ENCODE measurements around the gene USP9X.

DNA sequence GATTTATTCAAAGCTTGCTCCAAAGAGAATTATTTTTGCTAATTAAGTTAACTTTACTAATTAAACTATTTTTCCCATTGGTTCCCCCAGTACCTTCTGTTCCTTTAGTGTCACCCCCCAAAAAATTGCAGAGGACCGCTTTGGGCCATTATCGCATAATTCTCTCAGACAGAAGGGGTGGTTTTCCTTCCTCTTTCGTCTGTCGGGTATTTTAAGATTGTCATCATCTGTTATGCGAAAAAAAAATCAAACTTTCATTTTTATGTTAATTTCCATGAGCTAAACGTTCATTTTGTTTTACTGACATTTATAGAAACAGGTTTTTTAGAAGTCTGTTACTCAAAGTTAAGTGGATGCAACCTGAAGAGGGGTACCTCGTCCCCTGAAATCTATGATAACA, 172.6 kb downstream of the USP9X start:
- TF ChIP-seq, protein P1, sequence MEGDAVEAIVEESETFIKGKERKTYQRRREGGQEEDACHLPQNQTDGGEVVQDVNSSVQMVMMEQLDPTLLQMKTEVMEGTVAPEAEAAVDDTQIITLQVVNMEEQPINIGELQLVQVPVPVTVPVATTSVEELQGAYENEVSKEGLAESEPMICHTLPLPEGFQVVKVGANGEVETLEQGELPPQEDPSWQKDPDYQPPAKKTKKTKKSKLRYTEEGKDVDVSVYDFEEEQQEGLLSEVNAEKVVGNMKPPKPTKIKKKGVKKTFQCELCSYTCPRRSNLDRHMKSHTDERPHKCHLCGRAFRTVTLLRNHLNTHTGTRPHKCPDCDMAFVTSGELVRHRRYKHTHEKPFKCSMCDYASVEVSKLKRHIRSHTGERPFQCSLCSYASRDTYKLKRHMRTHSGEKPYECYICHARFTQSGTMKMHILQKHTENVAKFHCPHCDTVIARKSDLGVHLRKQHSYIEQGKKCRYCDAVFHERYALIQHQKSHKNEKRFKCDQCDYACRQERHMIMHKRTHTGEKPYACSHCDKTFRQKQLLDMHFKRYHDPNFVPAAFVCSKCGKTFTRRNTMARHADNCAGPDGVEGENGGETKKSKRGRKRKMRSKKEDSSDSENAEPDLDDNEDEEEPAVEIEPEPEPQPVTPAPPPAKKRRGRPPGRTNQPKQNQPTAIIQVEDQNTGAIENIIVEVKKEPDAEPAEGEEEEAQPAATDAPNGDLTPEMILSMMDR (conservative IDR thresholded peaks at IDR 0.05 in 1 of 2, IDR thresholded peaks at IDR 0.05 in 1 of 2; ENCODE audit: low read depth in 1 of 2, low read length in 2 of 2) = no peak
- no peak for TF ChIP-seq EZH2 (IDR thresholded peaks at IDR 0.05; ENCODE audit: low read length, missing control alignments)

Data from fibroblast of lung (primary cell).